Activated naive CD4-positive, alpha-beta T cell treated with anti-CD3 and anti-CD28 coated beads, Interleukin-2, amount 50 U/mL, for 24 hours (primary cell): Measurements from ENCODE around the gene ABHD1.
"Not testable (repeated sequence)": the region's sequence is repeated elsewhere in the genome, so short reads cannot be mapped to it uniquely, and the experiment has no call there.

ENCODE experiments used
- H3K27ac Mint-ChIP-seq: one replicate; pipeline ENCODE4 v1.8.0; 2021; ENCODE audit warnings: mild to moderate bottlenecking, mixed read lengths
- H3K27me3 Mint-ChIP-seq: one replicate; pipeline ENCODE4 v1.8.0; 2021; ENCODE audit warnings: mixed read lengths
- H3K36me3 Mint-ChIP-seq: one replicate; pipeline ENCODE4 v1.8.0; 2021; ENCODE audit warnings: mixed read lengths
- H3K4me1 Mint-ChIP-seq: one replicate; pipeline ENCODE4 v1.8.0; 2021; ENCODE audit warnings: mixed read lengths
- H3K4me3 Mint-ChIP-seq: one replicate; pipeline ENCODE4 v1.8.0; 2021; ENCODE audit warnings: mild to moderate bottlenecking, mixed read lengths
- H3K9me3 Mint-ChIP-seq: one replicate; pipeline ENCODE4 v1.8.0; 2021; ENCODE audit warnings: mixed read lengths

ABHD1 gene

GRCh38 chr2:27123302-27124150, at the start of gene ABHD1:
TSS of gene ABHD1 (plus strand) at chr2:27123815. CDS start at chr2:27123949, 134 bp downstream.
- Mint-ChIP-seq H3K9me3 (no peaks in the 10 kb centered on the region), H3K27me3 (peaks cover 9% of the 10 kb centered on the region), H3K36me3 (no peaks in the 10 kb centered on the region), H3K4me1 (peaks cover 16% of the 10 kb centered on the region), H3K4me3 (peak within 1 kb of the TSS; percentile 87), H3K27ac (peak within 1 kb of the TSS; percentile 57)

GRCh38 chr2:27074738-27075565, 48.7 kb upstream of the ABHD1 start:
- H3K4me3 Mint-ChIP-seq = no peak overlapping the region
- H3K27me3 Mint-ChIP-seq = no peaks in the 10 kb centered on the region
- no peaks in the 10 kb centered on the region for H3K9me3 Mint-ChIP-seq
- H3K36me3 Mint-ChIP-seq = peaks cover 2% of the 10 kb centered on the region
- H3K27ac Mint-ChIP-seq = peak overlapping the region; percentile 91
- peaks cover 59% of the 10 kb centered on the region for H3K4me1 Mint-ChIP-seq

GRCh38 chr2:27075566-27075871, 48.1 kb upstream of the ABHD1 start:
- not testable (repeated sequence) for H3K9me3 Mint-ChIP-seq, H3K36me3 Mint-ChIP-seq, H3K4me3 Mint-ChIP-seq, H3K27me3 Mint-ChIP-seq
- H3K27ac Mint-ChIP-seq = peak overlapping the region; percentile 3
- H3K4me1 Mint-ChIP-seq = peaks cover 58% of the 10 kb centered on the region

- peak overlapping the region; percentile 38 for H3K27ac Mint-ChIP-seq
- H3K27me3 Mint-ChIP-seq = no peaks in the 10 kb centered on the region
- H3K36me3 Mint-ChIP-seq = no peaks in the 10 kb centered on the region
- H3K4me1 Mint-ChIP-seq = peaks cover 58% of the 10 kb centered on the region
- H3K4me3 Mint-ChIP-seq = no peak overlapping the region
- H3K9me3 Mint-ChIP-seq = no peaks in the 10 kb centered on the region
Observed at GRCh38 chr2:27076323-27076722, 47.3 kb upstream of the ABHD1 start.

- Mint-ChIP-seq H3K36me3 (no peaks in the 10 kb centered on the region), H3K9me3 (no peaks in the 10 kb centered on the region), H3K4me3 (no peak overlapping the region), H3K4me1 (peaks cover 60% of the 10 kb centered on the region), H3K27ac (no peak overlapping the region), H3K27me3 (no peaks in the 10 kb centered on the region)
Observed at GRCh38 chr2:27077231-27077630, 46.4 kb upstream of the ABHD1 start.

- H3K27me3 Mint-ChIP-seq = no peaks in the 10 kb centered on the region
- H3K27ac Mint-ChIP-seq = peak within 1 kb of the TSS; percentile 46
- H3K9me3 Mint-ChIP-seq = no peaks in the 10 kb centered on the region
- H3K4me3 Mint-ChIP-seq = no peak within 1 kb of the TSS
- no peaks in the 10 kb centered on the region for H3K36me3 Mint-ChIP-seq
- peaks cover 49% of the 10 kb centered on the region for H3K4me1 Mint-ChIP-seq
Observed at GRCh38 chr2:27078267-27079194, 45.1 kb upstream of the ABHD1 start, which contains the start of gene EMILIN1. TSS of gene EMILIN1 (plus strand) at chr2:27078615. CDS start at chr2:27079066, 451 bp downstream.

- peaks cover 41% of the 10 kb centered on the region for H3K4me1 Mint-ChIP-seq
- peak overlapping the region; percentile 46 for H3K27ac Mint-ChIP-seq
- H3K4me3 Mint-ChIP-seq = no peak overlapping the region
Observed at GRCh38 chr2:27079233-27080139, 44.1 kb upstream of the ABHD1 start.

GRCh38 chr2:27080140-27080469, 43.5 kb upstream of the ABHD1 start:
- Mint-ChIP-seq H3K27ac (peak overlapping the region; percentile 65), H3K4me1 (peaks cover 36% of the 10 kb centered on the region), H3K9me3 (no peaks in the 10 kb centered on the region), H3K4me3 (peak overlapping the region; percentile 30), H3K27me3 (no peaks in the 10 kb centered on the region), H3K36me3 (no peaks in the 10 kb centered on the region)

More at GRCh38 chr2:27079233-27080139, 44.1 kb upstream of the ABHD1 start:
- Mint-ChIP-seq H3K9me3 (no peaks in the 10 kb centered on the region), H3K36me3 (no peaks in the 10 kb centered on the region), H3K27me3 (no peaks in the 10 kb centered on the region)

GRCh38 chr2:27080603-27080936, 43.0 kb upstream of the ABHD1 start:
- H3K4me1 Mint-ChIP-seq = peaks cover 36% of the 10 kb centered on the region

GRCh38 chr2:27081984-27082772, 41.4 kb upstream of the ABHD1 start:
- Mint-ChIP-seq H3K9me3 (no peaks in the 10 kb centered on the region), H3K27ac (no peak overlapping the region), H3K27me3 (no peaks in the 10 kb centered on the region)

More at GRCh38 chr2:27080603-27080936, 43.0 kb upstream of the ABHD1 start:
- Mint-ChIP-seq H3K4me3 (no peak overlapping the region), H3K27ac (peak overlapping the region; percentile 30), H3K27me3 (no peaks in the 10 kb centered on the region), H3K36me3 (no peaks in the 10 kb centered on the region), H3K9me3 (no peaks in the 10 kb centered on the region)

GRCh38 chr2:27082773-27083409, 40.7 kb upstream of the ABHD1 start:
- Mint-ChIP-seq H3K4me3 (no peak overlapping the region), H3K27me3 (no peaks in the 10 kb centered on the region), H3K27ac (no peak overlapping the region), H3K9me3 (no peaks in the 10 kb centered on the region), H3K36me3 (no peaks in the 10 kb centered on the region), H3K4me1 (peaks cover 28% of the 10 kb centered on the region)

More at GRCh38 chr2:27081984-27082772, 41.4 kb upstream of the ABHD1 start:
- Mint-ChIP-seq H3K36me3 (no peaks in the 10 kb centered on the region), H3K4me1 (peaks cover 29% of the 10 kb centered on the region), H3K4me3 (no peak overlapping the region)

- Mint-ChIP-seq H3K36me3 (no peaks in the 10 kb centered on the region), H3K27me3 (no peaks in the 10 kb centered on the region), H3K4me3 (no peak overlapping the region), H3K4me1 (peaks cover 28% of the 10 kb centered on the region), H3K9me3 (no peaks in the 10 kb centered on the region), H3K27ac (no peak overlapping the region)
Observed at GRCh38 chr2:27083410-27084296, 40.0 kb upstream of the ABHD1 start.
